A673 (cell line): ENCODE results near the gene TPD52L1. TPM values are rescaled to one million over a fixed set of nuclear protein-coding genes. Genes with fewer than 3 reads are reported as not detected.

ENCODE experiments used
- BruUV-seq: library from RNA; stranded (reverse); fragments of 400-500 nt; replicated peaks from 2 replicates; lab custom pipeline; 2021; lab: Mats Ljungman, UMichigan
- CTCF ChIA-PET: fragments of 300-600 bp; sonication (Branson Sonifier 250); formaldehyde crosslinking; loops from one replicate; lab custom pipeline; 2022; ENCODE audit warnings: antibody characterized with exemption; lab: Charles Lee
- POLR2A ChIA-PET: fragments of 300-600 bp; sonication (Branson Sonifier 250); formaldehyde crosslinking; loops from one replicate; lab custom pipeline; 2022; ENCODE audit warnings: antibody characterized with exemption; ENCODE audit not compliant: low non-redundant PET; lab: Charles Lee
- DNase-seq: peaks from one replicate; pipeline ENCODE4 v3.0.0-alpha.2; 2015; ENCODE audit warnings: low spot score
- H3K27ac ChIP-seq: fragments of 200-600 bp; sonication (generic); 2 replicates; pipeline ENCODE4 v1.5.1; 2016; ENCODE audit warnings: mixed run types, low read depth, mild to moderate bottlenecking, mixed read lengths, antibody characterized with exemption, low read length; ENCODE audit not compliant: poor library complexity, severe bottlenecking
- H3K27me3 ChIP-seq: fragments of 200-600 bp; sonication (generic); replicated peaks from 2 replicates; pipeline ENCODE4 v1.6.1; 2017; ENCODE audit warnings: mixed run types, low read depth, mild to moderate bottlenecking, mixed read lengths, antibody characterized with exemption, low read length; ENCODE audit not compliant: insufficient read depth, poor library complexity
- H3K36me3 ChIP-seq: fragments of 200-600 bp; sonication (generic); 2 replicates; pipeline ENCODE4 v1.6.1; 2016; ENCODE audit warnings: mixed run types, mild to moderate bottlenecking, mixed read lengths, antibody characterized with exemption, low read length; ENCODE audit not compliant: insufficient read depth, poor library complexity, severe bottlenecking
- H3K4me1 ChIP-seq: fragments of 200-600 bp; sonication (generic); 2 replicates; pipeline ENCODE4 v1.6.1; 2017; ENCODE audit warnings: mixed run types, mild to moderate bottlenecking, mixed read lengths, antibody characterized with exemption, low read length; ENCODE audit not compliant: insufficient read depth, poor library complexity, severe bottlenecking
- H3K4me3 ChIP-seq: fragments of 200-600 bp; sonication (generic); 2 replicates; pipeline ENCODE4 v1.5.1; 2016; ENCODE audit warnings: low read depth, mixed run types, mild to moderate bottlenecking, mixed read lengths, low read length; ENCODE audit not compliant: poor library complexity, severe bottlenecking
- H3K9me3 ChIP-seq: fragments of 200-600 bp; sonication (generic); 2 replicates; pipeline ENCODE4 v1.6.1; 2016; ENCODE audit warnings: mixed run types, low read depth, mild to moderate bottlenecking, mixed read lengths, antibody characterized with exemption, low read length; ENCODE audit not compliant: poor library complexity, severe bottlenecking
- CTCF ChIP-seq: fragments of 300-800, 200-600 bp; sonication (generic); conservative IDR thresholded peaks from 2 replicates; pipeline ENCODE4 v1.5.1; 2017; ENCODE audit warnings: low read depth, mild to moderate bottlenecking, antibody characterized with exemption, low read length, moderate library complexity, mixed read lengths
- EZH2 ChIP-seq: fragments of 200-600 bp; sonication (generic); IDR thresholded peaks from 2 replicates; pipeline ENCODE4 v1.6.1; 2017; ENCODE audit warnings: borderline replicate concordance, low read depth, mild to moderate bottlenecking, mixed read lengths, antibody characterized with exemption, low read length; ENCODE audit not compliant: poor library complexity, severe bottlenecking
- intact Hi-C: fragments of 100-400 bp; cut with micrococcal nuclease; formaldehyde crosslinking; loops from one replicate; pipeline ENCODE4 v1.10.0; 2022; ENCODE audit not compliant: unreplicated experiment
- total RNA-seq: library from RNA; stranded (reverse); gene quantifications from 2 replicates; pipeline ENCODE4 v1.2.3, GENCODE V29; 2021

The TPD52L1 gene
- total RNA-seq, 1 experiment from 2014 or later, result 2.0 TPM

- CTCF ChIA-PET, result no interaction called here
- Histone ChIP-seq H3K4me1 (peaks cover 3% of the 10 kb centered on the region), H3K27me3 (no peaks in the 10 kb centered on the region), H3K9me3 (no peaks in the 10 kb centered on the region), H3K27ac (no peak overlapping the region), H3K36me3 (no peaks in the 10 kb centered on the region), H3K4me3 (no peak overlapping the region)
- BruUV-seq, result no TSS peak
- intact Hi-C loops, result no loop called here
- no peak for DNase-seq
- TF ChIP-seq CTCF (no peak), EZH2 (no peak)
- POLR2A ChIA-PET, result interaction anchor here (0.7 kb wide), 2 partner anchors 19 to 369 kb away, joined by 3 read pairs; no protein-coding TSS in a partner anchor
Observed at GRCh38 chr6:125228981-125229479, 75.5 kb downstream of the TPD52L1 start.

GRCh38 chr6:125230674-125231073 lies 77.1 kb downstream of the TPD52L1 start:
- DNase-seq, result no peak
- TF ChIP-seq CTCF (no peak), EZH2 (no peak)
- H3K27me3 ChIP-seq, result no peaks in the 10 kb centered on the region
- H3K9me3 ChIP-seq, result no peaks in the 10 kb centered on the region
- POLR2A ChIA-PET, result no interaction called here
- BruUV-seq, result no TSS peak
- no peak overlapping the region for H3K4me3 ChIP-seq
- peaks cover 3% of the 10 kb centered on the region for H3K4me1 ChIP-seq
- H3K36me3 ChIP-seq, result no peaks in the 10 kb centered on the region
- intact Hi-C loops, result no loop called here
- H3K27ac ChIP-seq, result no peak overlapping the region
- CTCF ChIA-PET, result no interaction called here

GRCh38 chr6:125231133-125231532 lies 77.6 kb downstream of the TPD52L1 start:
- H3K36me3 ChIP-seq, result no peaks in the 10 kb centered on the region
- CTCF ChIA-PET, result no interaction called here

More at GRCh38 chr6:125231133-125231532, 77.6 kb downstream of the TPD52L1 start:
- H3K4me3 ChIP-seq, result no peak overlapping the region
- H3K27me3 ChIP-seq, result no peaks in the 10 kb centered on the region
- intact Hi-C loops, result no loop called here
- H3K9me3 ChIP-seq, result no peaks in the 10 kb centered on the region
- BruUV-seq, result no TSS peak
- H3K27ac ChIP-seq, result no peak overlapping the region
- POLR2A ChIA-PET, result no interaction called here
- H3K4me1 ChIP-seq, result peaks cover 3% of the 10 kb centered on the region
- no peak for DNase-seq
- TF ChIP-seq EZH2, result no peak
- TF ChIP-seq CTCF, result no peak
